KOPT-K1 (cell line): ENCODE data around the gene SEPSECS.

Source experiments
- H3K27ac ChIP-seq: fragments of 200-600 bp; sonication (generic); 2 replicates; pipeline ENCODE4 v1.5.1; 2016; ENCODE audit warnings: antibody characterized with exemption, mild to moderate bottlenecking, low read depth, low read length; ENCODE audit not compliant: poor library complexity, severe bottlenecking
- H3K36me3 ChIP-seq: fragments of 200-600 bp; sonication (generic); 2 replicates; pipeline ENCODE4 v1.5.1; 2017; ENCODE audit warnings: antibody characterized with exemption, mild to moderate bottlenecking, low read length, moderate library complexity; ENCODE audit not compliant: insufficient read depth
- H3K9me3 ChIP-seq: fragments of 200-600 bp; sonication (generic); 2 replicates; pipeline ENCODE4 v1.5.1; 2017; ENCODE audit warnings: antibody characterized with exemption, low read length, mild to moderate bottlenecking; ENCODE audit not compliant: insufficient read depth, poor library complexity, severe bottlenecking

SEPSECS gene

GRCh38 chr4:25165916-25166315 is 5.7 kb upstream of the SEPSECS start:
- no peaks in the 10 kb centered on the region for H3K9me3 ChIP-seq
- peaks cover 15% of the 10 kb centered on the region; the same call in 1 of the 2 replicates for H3K36me3 ChIP-seq
- no peak overlapping the region for H3K27ac ChIP-seq

GRCh38 chr4:25163196-25163595 is 2.9 kb upstream of the SEPSECS start:
- H3K36me3 ChIP-seq: peaks cover 15% of the 10 kb centered on the region; the same call in 1 of the 2 replicates
- H3K27ac ChIP-seq: no peak overlapping the region
- no peaks in the 10 kb centered on the region for H3K9me3 ChIP-seq

GRCh38 chr4:25162566-25162965 is 2.3 kb upstream of the SEPSECS start:
- Histone ChIP-seq H3K36me3 (peaks cover 15% of the 10 kb centered on the region; the same call in 1 of the 2 replicates), H3K27ac (no peak overlapping the region), H3K9me3 (no peaks in the 10 kb centered on the region)

GRCh38 chr4:25161593-25161950 is 1.3 kb upstream of the SEPSECS start:
- peak overlapping the region; percentile 87 for H3K27ac ChIP-seq

GRCh38 chr4:25160714-25161592 is 704 bp upstream of the SEPSECS start:
- H3K9me3 ChIP-seq: no peaks in the 10 kb centered on the region
- peak overlapping the region; percentile 87 for H3K27ac ChIP-seq
- peaks cover 12% of the 10 kb centered on the region for H3K36me3 ChIP-seq

More at GRCh38 chr4:25161593-25161950, 1.3 kb upstream of the SEPSECS start:
- peaks cover 18% of the 10 kb centered on the region; the same call in 1 of the 2 replicates for H3K36me3 ChIP-seq
- no peaks in the 10 kb centered on the region for H3K9me3 ChIP-seq

- H3K9me3 ChIP-seq: no peaks in the 10 kb centered on the region
- peak overlapping the region; percentile 87 for H3K27ac ChIP-seq
- peaks cover 17% of the 10 kb centered on the region for H3K36me3 ChIP-seq
Measured at GRCh38 chr4:25158817-25159216, 1.4 kb downstream of the SEPSECS start.

- peaks cover 22% of the 10 kb centered on the region for H3K36me3 ChIP-seq
- no peaks in the 10 kb centered on the region for H3K9me3 ChIP-seq
- no peak overlapping the region for H3K27ac ChIP-seq
Measured at GRCh38 chr4:25157081-25157480, 3.2 kb downstream of the SEPSECS start.

GRCh38 chr4:25155947-25156346 is 4.3 kb downstream of the SEPSECS start:
- no peaks in the 10 kb centered on the region for H3K9me3 ChIP-seq
- H3K27ac ChIP-seq: no peak overlapping the region
- peaks cover 30% of the 10 kb centered on the region for H3K36me3 ChIP-seq

- no peak overlapping the region for H3K27ac ChIP-seq
- H3K9me3 ChIP-seq: no peaks in the 10 kb centered on the region
- peaks cover 38% of the 10 kb centered on the region for H3K36me3 ChIP-seq
Measured at GRCh38 chr4:25154594-25155265, 5.5 kb downstream of the SEPSECS start.

- H3K36me3 ChIP-seq: peaks cover 40% of the 10 kb centered on the region
- no peaks in the 10 kb centered on the region for H3K9me3 ChIP-seq
- H3K27ac ChIP-seq: no peak overlapping the region
Measured at GRCh38 chr4:25146076-25146475, 14.2 kb downstream of the SEPSECS start.

- Histone ChIP-seq H3K9me3 (no peaks in the 10 kb centered on the region), H3K27ac (no peak overlapping the region), H3K36me3 (peaks cover 34% of the 10 kb centered on the region)
Measured at GRCh38 chr4:25144870-25145481, 15.3 kb downstream of the SEPSECS start.

GRCh38 chr4:25142468-25142867 is 17.8 kb downstream of the SEPSECS start:
- Histone ChIP-seq H3K9me3 (no peaks in the 10 kb centered on the region), H3K36me3 (peaks cover 42% of the 10 kb centered on the region), H3K27ac (no peak overlapping the region)

- Histone ChIP-seq H3K27ac (no peak overlapping the region), H3K36me3 (peaks cover 42% of the 10 kb centered on the region), H3K9me3 (peaks cover 8% of the 10 kb centered on the region)
Measured at GRCh38 chr4:25141592-25141991, 18.7 kb downstream of the SEPSECS start.

GRCh38 chr4:25133132-25133531 is 27.1 kb downstream of the SEPSECS start:
- Histone ChIP-seq H3K27ac (no peak overlapping the region), H3K36me3 (peaks cover 16% of the 10 kb centered on the region; the same call in 1 of the 2 replicates)

GRCh38 chr4:25131926-25132325 is 28.3 kb downstream of the SEPSECS start:
- Histone ChIP-seq H3K9me3 (peaks cover 5% of the 10 kb centered on the region), H3K27ac (no peak overlapping the region), H3K36me3 (peaks cover 12% of the 10 kb centered on the region; the same call in 1 of the 2 replicates)

More at GRCh38 chr4:25133132-25133531, 27.1 kb downstream of the SEPSECS start:
- peaks cover 9% of the 10 kb centered on the region for H3K9me3 ChIP-seq
